Measurements from ENCODE around the gene ORM1. TPM values are rescaled to one million over a fixed set of nuclear protein-coding genes. Genes with fewer than 3 reads are reported as not detected.

Gene ORM1
- total RNA-seq, 1 donor from 2014 or later, result 9.2 TPM

- Histone ChIP-seq H3K4me3 (no peak overlapping the region), H3K36me3 (no peaks in the 10 kb centered on the region), H3K27ac (no peak overlapping the region), H3K27me3 (ENCODE audit: low read depth) (no peaks in the 10 kb centered on the region), H3K9me3 (no peaks in the 10 kb centered on the region), H3K4me1 (no peaks in the 10 kb centered on the region)
- TF ChIP-seq CTCF (IDR thresholded peaks at IDR 0.05), result no peak
- ATAC-seq, result no peak
- DNase-seq, result no peak
- intact Hi-C loops (cut with DNase I), result no loop called here
These were observed 44.5 kb upstream of the ORM1 start for GRCh38 chr9:114278356-114278755.

DNA sequence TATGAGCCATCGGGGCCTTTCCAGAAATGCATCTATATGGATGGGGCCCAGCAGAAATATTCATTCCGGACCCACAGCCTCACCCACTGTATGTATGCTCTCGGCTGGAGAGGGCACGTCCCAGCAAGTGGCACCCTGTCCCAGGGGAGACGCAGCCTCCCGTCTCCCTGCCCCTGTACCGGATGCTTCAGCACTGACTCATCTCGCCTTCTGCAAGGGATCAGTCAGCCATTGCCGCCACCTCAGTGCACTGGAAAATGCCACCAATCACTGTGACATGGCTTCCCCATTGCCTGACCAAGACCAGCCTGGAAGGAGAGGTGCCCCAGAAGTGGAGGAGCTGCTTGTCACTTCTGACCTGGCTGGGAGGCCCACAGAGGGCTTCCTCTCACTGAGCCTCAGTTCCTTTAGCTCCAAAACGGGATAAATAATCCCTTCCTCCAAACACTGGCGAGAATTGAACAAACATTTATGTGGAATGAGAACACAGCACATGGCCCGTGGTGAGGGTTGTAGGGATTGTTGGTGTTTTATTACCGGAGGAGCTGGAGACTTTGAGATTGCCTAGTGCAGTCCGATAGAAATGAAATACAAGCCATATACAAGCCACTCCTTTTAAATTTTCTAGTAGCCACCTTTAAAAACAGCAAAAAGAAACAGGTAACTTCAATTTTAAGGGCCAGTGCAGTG lies 43.9 kb upstream of the ORM1 start:
- no peak for ATAC-seq
- Histone ChIP-seq H3K9me3 (no peaks in the 10 kb centered on the region), H3K4me3 (no peak overlapping the region), H3K27me3 (ENCODE audit: low read depth) (no peaks in the 10 kb centered on the region), H3K36me3 (no peaks in the 10 kb centered on the region), H3K27ac (no peak overlapping the region), H3K4me1 (no peaks in the 10 kb centered on the region)
- peak; percentile 30 for DNase-seq
- TF ChIP-seq CTCF (IDR thresholded peaks at IDR 0.05), result no peak
- intact Hi-C loops (cut with DNase I), result no loop called here

GRCh38 chr9:114279693-114280092 lies 43.2 kb upstream of the ORM1 start:
- intact Hi-C loops (cut with DNase I), result no loop called here
- no peaks in the 10 kb centered on the region for H3K9me3 ChIP-seq

DNA sequence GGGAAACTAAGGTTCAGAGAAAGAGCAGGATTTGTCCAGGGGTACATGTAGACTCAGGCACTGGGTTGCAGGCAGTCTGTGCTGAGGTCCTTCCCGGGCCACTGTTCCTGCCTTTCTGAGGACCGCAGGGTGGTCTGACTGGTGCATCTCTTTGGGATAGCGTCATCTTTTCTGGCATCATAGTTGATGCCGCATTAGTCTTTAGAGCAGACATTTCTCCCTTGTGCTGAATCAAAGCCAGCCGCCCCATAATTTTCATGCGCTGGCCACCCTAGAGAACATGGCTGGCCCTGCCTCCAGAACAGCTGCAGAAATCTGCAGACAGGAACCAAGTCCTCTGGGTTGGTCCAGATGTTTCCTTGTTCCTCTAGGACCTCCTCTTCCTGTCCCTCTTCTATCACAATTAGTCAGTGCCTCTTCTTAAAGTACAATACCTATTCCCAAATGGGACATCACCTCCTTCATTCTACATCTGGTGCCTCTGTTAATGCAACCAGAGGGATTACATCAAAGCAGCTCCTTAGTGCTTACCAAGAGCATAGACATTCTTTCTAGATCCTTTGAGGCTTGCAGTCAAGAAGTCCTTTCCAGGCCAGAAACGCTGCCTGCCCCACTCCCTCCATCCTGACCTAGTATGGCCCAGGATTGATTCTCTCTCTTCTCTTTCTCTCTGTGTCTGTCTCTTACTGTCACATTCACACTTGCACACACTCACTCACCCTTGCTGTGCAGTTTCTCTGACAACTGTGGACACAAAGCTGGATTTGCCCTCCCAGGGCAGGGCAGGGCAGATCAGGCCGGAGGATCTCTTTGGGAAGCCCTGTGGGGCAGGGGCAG lies 42.0 kb upstream of the ORM1 start:
- Histone ChIP-seq H3K27ac (no peak overlapping the region), H3K4me1 (no peaks in the 10 kb centered on the region), H3K4me3 (no peak overlapping the region), H3K27me3 (ENCODE audit: low read depth) (no peaks in the 10 kb centered on the region), H3K9me3 (no peaks in the 10 kb centered on the region), H3K36me3 (no peaks in the 10 kb centered on the region)
- DNase-seq (peak; percentile 24), ATAC-seq (peak in 1 of 2 donors; percentile 11)
- no peak for TF ChIP-seq CTCF (IDR thresholded peaks at IDR 0.05)
- intact Hi-C loops (cut with DNase I), result no loop called here

More at GRCh38 chr9:114279693-114280092, 43.2 kb upstream of the ORM1 start:
- H3K36me3 ChIP-seq, result no peaks in the 10 kb centered on the region
- DNase-seq (peak; percentile 4), ATAC-seq (no peak)
- H3K27me3 ChIP-seq (ENCODE audit: low read depth), result no peaks in the 10 kb centered on the region
- no peak overlapping the region for H3K4me3 ChIP-seq
- no peak overlapping the region for H3K27ac ChIP-seq
- no peaks in the 10 kb centered on the region for H3K4me1 ChIP-seq
- TF ChIP-seq CTCF (IDR thresholded peaks at IDR 0.05), result no peak

- ATAC-seq (peak in 1 of 2 donors; percentile 11), DNase-seq (peak; percentile 30)
- intact Hi-C loops (cut with DNase I), result no loop called here
These were observed 41.3 kb upstream of the ORM1 start for GRCh38 chr9:114281473-114282103.

More at GRCh38 chr9:114281473-114282103, 41.3 kb upstream of the ORM1 start:
- TF ChIP-seq CTCF (IDR thresholded peaks at IDR 0.05), result no peak
- Histone ChIP-seq H3K27ac (no peak overlapping the region), H3K9me3 (no peaks in the 10 kb centered on the region), H3K27me3 (ENCODE audit: low read depth) (no peaks in the 10 kb centered on the region), H3K4me3 (no peak overlapping the region), H3K36me3 (no peaks in the 10 kb centered on the region), H3K4me1 (no peaks in the 10 kb centered on the region)
